HG03108 (cell line): ENCODE data around the gene ENG.
"Not testable (repeated sequence)": the region's sequence is repeated elsewhere in the genome, so short reads cannot be mapped to it uniquely, and the experiment has no call there.

ENCODE experiments used
- ATAC-seq: cut with Tn5 transposase; IDR thresholded peaks from one replicate; pipeline ENCODE4 v1.9.1; 2021; ENCODE audit warnings: moderate library complexity; ENCODE audit not compliant: unreplicated experiment

The ENG gene

DNA sequence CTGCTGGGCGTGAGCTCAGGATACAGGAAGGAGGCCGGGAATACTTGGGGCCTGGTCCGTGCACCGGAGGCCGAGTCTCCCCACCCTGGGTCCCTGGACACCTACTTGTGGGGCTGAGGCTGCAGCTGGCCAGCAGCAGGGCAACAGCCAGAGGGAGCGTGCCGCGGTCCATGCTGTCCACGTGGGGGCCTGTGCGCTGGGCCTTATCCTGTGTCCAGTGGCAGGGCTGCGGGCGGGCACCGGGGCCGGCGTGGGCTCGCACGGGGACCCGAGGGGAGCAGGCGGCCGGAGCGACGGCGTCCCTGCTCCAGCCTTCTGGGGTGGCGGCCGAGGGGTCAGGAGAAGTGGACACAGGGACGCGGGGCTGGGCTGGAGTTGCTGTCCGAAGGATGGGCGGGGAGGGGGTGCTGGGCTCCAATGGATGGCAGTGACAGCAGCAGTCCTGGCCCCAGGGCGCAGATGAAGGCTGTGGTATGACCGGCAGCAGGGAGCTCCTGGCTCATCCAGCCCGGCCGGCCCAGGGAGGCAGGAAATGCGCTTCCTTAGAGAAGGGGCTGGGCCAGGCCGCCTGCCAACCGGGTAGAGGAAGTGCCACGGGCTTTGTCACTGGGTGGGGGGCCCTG lies at the start of gene ENG:
Gene ENG (minus strand): TSS at position 475 of the 623 bp plus-strand sequence. CDS start 303 bp downstream, at position 172.
- no peak for ATAC-seq

DNA sequence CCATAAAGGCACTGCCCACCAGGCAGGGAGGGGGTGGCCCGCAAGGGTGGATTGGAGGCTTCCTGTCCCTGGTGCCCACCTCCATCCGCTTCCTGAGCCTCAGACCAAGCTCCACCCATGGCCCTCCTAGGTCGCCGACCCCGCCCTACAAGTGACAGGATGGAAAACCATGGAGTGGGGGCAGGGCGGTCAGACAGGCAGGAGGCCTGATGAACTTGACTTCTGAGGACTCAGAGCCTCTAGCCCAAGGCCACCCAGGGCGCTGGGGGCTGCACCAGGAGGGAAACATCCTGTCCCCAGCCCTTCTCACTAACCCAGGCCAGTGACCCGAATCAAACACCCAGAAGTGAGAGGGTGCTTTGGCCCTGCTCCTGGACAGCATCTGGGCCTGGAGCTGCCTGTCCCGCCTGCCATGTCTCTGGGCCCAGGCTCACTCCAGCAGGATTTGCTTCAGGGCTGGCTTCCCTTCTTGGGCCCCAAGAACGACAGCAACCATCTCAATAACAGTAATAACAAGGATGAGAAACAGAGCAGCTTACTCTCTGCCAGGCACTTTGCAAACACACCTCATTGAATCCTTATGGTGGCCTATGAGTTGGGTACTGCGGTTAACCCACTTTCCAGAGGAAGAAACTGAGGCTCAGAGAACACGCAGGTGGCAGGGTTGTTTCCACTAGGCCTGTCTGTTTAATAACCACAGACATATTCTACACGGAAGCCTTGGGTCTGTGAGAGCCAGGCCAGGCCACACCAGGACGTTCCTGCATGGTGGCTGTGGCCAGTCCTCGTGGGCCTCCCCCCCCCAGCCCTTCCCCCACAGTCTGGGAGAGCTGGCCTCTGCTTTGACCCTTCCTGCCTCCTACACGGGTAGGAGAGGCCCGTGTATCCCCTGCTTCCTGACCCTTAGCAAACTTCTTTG lies 49.4 kb upstream of the ENG start:
- ATAC-seq, result peak; percentile 33

DNA sequence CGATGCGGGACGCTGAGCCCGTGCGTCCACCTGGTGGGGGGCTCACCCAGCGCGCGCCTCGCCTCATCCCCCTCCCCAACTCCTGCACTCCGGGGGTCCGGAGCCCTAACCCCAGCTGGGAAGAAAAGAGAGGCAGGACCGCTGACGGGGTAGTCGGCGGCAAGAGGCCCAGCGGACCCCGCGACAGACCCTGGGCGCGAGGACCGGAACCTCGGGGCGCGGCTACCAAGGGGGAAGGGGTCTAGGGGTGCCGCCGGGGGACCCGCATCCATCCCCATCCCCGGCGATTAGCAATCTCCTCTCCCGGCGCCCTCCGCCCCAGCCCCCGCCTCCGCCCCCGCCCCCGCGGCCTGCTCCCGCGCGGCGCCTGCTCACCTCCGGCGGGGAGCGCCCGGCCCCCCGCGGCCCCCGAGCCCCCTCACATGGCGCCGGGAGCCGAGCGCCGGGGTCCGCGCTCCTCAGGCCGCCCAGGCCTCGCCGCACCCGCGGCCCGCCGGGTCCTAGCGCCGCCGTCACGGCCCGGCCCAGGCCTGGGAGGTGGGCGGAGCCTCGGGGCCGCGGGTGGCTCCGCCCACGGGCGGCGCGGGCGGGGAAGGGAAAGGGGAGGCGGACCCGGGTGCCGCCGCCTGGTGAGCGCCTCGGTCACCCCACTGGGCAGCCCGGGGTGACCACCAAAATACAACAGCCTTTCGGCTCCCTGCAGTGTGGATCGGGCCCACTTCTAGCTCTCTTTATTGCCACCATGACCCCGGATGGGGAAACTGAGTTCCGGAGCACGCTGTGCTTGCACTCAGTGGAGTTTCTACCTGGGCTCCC lies 44.9 kb upstream of the ENG start, which contains the start of gene ST6GALNAC6:
Gene ST6GALNAC6 (minus strand): TSS at position 476 of the 816 bp plus-strand sequence. CDS start 1,622 bp downstream, outside the sequence.
- peak; percentile 43 for ATAC-seq

DNA sequence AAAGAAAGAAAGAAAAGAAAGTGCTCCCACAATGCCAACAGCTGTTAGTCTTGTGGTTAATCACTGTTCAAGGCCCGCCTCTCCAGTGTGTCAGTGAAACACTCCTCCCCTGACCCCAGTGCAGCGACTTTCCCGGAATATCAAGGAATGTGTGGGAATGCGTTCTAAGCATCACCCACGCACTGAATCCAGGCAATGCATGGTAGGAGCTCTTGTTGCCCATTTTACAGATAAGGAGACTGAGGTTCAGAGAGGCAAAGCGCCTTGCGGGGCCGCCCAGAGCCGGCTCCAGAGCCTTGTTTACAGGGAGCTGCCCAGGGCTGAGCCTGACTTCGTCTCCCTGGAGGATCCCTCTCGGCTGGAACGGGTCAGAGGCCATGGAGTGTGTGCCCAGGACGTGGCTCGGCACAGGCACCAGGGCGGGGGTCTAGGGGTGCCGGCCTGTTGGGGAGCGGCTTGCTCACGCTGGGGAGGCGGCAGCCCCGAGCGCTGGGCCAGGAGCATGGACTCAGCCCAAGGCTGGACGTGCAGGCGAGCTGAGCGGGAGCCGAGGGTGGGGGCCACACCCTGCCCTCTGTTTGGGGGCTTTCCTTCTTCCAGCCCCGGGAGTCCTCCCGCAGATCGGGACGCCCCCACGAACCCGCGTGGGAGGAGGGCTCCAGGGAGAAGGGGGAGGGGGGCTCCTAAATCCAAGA lies 44.1 kb upstream of the ENG start:
- ATAC-seq, result no peak

DNA sequence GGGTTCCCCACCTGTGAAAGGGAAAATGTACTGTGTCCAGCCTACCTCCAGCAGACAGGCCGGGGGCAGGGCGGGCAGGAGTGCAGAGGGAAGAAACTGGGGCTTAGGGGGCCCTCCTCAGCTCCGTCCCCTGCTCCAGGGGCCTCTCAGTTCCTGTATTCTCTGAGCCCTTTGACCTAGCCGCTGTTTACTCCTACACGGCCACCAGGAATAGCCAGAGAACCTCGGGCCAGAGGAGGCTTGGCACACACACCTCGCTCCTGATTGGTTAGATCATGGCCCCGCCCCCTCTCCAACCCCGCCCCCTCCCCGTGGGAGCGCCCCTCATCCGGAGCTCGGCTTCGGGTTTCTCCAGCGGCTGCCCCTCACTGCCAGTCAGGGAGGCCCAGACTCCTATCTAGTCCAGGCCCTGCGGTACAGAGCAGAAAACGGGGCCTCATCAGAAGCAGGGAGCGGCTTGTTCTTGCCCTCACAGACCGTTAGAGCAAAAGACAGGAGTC lies 42.8 kb upstream of the ENG start:
- ATAC-seq, result no peak

DNA sequence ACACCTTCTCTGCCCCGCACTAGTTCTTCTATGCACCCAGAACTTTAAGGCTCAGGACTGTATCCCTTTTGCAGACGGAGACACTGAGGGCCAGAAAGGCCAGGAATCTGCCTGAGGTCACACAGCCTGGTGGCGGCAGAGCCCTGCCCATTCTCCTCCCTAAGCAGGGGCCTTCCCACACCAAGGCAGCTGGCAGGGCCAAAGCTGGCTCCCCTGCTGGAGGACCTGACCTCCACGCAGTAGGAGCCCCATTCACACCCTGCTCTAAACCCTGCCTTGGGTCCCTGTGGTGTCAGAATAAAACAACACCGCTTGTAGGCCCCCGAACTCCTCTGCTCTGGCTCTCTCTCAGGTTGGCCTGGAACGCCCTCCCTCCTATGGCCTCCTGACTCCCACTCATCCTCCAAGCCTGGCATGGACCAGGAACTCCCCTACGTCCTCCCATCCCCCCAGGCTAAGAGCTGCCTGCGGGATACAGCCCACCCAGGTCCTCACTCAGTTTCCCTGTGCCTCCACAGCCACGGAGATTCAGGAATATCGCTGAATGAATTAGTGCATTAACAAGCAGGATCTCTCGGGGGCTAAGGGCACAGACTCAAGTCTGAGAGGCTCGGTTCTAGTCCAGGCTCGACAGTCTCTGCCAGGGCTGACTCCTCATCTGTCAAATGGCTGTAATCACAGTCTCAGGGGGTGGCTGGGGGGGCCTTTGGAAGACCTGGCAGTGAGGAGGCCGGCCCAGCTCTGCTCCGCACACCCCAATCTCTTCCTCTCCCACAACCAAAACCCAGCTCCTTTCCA lies 42.1 kb upstream of the ENG start:
- no peak for ATAC-seq

DNA sequence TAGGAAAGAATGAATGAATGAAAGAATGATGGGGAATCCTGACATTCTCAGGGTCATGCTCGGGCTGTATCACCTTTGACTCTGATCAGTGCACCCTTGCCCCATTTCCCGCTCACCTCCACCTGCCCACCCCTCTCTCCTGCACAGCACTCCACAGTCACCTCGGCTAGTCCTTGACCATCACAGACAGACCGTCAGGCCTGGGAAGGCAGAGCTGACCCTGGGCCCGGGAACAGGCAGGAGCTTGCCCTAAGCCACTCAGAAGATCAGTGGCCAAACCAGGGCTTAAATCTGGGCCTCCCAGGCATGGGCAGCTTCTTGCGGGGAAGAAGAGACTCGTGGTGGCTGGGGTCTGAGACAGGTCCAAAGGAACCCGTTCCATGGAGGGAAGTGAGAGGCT lies 41.4 kb upstream of the ENG start:
- no peak for ATAC-seq

DNA sequence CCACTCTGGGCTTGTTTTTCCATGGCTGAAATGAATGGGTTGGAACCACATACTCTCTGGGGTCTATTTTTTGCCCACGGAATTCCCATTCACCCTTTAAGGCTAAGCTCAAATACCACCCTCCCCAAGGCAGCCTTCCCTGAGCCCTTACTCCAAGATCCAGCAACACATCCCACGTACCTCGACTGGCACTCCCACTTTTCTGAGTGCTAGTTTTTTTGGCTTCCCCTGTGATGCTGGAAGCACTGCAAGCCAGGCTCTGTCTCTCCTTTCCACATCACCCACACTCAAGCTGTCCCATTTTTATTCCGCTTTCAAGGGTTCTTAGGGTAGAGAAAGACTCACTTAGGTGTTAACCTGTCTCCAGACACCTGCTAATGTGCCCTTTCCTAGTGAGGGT lies 38.9 kb upstream of the ENG start:
- no peak for ATAC-seq

DNA sequence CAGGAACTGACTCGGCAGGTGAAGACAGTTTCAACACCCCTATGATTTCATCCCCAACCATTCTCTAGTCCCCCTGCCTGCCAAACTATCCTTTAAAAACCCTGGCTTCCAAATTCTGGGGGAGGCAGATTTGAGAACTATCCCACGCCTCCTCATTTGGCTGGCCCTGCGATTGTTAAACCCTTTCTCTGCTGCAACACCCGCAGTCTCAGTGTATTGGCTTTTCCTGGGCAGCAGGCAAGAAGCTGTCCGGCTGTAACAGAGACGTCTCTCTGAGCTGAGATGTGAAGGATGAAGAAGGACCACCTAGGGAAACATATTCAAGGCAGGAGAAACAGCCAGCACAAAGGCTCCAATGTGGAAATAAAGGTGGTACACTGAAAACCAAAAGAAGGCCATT lies 38.4 kb upstream of the ENG start:
- no peak for ATAC-seq

DNA sequence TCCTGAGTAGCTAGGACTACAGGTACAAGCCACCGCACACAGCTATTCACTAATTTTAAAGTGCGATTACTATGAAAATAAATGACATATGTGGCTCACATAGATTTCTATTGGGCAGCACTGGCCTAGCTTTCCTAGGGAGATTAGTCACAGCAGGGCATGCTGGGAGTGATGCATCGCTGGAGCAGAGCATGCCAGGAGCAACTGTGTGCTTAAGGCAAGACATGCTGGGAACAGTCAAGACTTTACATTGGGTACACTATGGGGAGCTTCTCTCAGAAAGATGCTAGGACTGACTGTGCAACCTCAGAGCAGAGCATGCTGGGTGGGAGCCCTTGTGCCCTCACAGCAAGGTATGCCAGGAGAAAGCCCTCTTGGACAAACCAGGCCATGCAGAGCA lies 35.6 kb upstream of the ENG start:
- no peak for ATAC-seq

DNA sequence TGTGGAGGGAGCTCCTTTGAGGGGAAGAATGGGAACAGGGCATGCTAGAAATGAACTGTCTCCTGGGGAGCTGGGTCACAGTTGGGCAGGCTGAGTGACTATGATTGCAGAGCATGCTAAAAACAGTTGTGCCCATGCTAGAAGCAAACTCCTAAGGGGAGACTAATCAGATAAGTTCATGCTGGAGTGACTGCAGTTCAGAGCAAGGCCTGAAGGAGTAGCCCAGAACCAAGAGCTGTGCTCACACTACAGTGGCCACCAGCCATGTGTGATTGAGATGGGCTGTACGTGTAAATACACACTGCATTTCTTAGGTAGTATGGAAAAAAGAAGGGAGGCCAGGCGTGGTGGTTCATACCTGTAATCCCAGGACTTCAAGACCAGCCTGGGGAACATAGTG lies 33.3 kb upstream of the ENG start:
- ATAC-seq, result no peak

DNA sequence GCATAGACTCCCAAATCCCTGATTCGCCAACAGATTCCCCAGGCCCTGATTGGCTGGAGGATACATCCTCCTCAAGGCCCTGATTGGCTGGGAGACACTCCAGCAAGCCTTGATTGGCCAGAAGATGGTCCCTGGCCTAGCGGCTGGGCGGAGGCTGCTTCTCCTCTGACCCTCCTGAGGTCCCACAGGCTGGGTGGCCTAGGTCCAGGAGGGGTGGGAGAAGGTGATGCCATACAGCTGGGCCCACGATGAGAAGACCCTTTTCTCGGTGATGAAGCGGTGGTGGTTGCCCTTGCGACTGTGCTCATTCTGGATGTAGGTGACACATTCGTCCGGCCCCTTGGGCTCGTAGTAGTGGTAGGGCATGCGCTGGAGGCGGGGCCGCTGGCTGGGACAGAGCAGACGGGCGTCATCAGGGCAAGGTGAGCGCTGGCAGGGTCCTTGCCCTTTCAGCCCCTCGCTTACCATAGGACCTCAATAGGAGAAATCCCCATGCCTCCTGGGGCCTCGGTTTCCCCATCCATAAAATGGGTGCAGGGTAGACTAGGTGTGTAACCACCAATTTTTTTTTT lies 32.0 kb upstream of the ENG start:
- no peak for ATAC-seq

DNA sequence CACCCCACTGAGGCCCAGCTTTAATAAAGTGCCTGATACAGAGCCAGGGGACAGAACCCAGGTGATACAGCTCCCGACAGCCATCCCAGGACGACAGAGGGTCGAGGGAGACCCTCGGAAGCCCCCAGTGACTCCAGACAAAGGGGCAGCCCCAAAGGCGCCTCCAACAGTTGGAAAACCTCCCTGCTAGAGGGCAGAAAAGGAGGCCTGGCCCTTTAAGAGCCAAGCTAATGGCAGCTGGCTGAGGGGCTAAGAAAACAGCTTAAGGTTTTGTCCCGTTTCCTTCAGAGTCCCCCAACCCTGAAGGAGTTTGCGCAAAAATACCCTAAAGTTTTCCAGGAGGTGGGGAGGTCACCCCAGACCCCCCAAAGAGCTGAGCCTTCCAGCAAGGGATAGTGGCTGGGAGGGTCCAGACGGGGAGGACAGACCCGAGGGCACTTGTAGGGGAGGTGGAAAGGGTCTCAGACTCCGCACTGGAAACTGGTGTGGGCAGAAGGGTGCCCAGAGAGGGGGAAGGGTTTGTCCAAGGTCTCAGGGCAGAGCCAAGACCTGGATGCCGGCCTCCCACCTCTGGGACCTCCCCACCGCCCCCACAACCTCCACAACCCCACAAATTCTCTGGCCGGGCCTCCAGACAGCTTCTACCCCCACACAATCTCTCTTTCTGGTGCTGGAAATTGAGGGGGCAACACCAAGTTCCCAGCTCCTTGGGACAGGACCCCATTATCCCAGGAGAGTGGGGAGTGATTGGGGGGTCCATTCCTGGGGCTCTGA lies 31.2 kb upstream of the ENG start:
- no peak for ATAC-seq

DNA sequence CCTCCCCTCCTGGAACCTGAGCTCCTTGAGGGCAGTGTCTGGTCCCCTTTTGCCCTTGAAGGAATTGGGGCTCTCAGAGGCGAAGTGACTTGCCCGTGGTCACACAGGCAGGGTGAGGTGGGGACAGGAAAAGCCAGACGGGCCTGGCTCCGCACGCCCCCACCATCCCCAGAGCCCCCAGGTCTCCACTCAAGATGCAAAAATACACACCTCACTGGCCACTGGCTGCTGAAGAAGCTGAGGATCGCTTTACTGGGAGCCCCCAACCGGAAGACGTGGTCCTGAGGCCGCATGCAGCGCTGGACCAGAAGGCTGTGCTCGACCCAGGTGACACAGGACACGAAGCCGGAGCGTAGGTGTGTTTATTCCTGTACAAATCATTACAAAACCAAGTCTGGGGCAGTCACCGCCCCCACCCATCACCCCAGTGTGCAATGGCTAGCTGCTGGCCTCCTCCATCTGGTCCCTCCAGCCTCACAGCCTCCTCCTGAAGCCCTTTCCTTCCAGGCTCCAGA lies 30.6 kb upstream of the ENG start:
- no peak for ATAC-seq

DNA sequence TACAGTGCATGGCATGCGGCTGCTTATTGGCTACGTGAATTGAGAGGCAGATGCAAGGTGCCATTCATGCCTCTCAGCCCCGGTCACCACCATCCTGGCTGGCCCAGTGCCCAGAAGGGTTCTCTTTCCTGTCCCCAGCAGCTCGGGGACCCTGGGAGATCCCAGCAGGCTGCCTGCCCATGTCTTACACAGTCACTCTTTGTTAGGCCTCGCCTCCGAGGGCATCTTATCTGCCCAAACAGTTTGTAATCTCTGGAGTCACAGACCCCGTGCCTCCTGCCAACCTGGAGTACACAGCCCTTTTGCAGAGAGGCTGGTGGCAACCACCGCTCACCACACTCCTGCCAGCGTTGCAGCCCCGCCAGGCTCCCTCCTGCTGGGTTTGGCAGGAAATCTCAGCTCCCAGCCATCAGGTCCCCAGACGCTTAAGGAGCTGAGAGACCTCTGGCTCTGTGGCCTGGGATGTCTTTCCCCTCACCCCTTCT lies 30.0 kb upstream of the ENG start:
- no peak for ATAC-seq

DNA sequence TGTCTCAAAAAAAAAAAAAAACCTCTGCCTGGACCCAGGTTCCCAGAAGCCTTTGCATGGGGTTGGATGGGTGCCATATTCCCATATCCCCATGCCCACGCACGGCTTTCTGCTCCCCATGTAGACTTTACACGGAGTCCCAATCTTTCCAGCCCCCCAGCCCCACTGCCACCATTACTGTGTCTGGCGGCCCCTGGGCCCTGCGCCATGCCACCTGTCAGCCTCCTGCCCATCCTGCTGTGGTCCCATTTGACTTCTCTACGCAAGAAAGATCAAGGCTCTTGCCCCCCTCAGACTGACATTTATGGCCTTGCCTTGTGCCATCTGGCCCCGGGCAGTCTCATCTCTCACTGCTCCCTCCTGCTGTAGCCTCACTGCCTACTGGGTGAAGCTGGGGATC lies 29.5 kb upstream of the ENG start:
- ATAC-seq, result no peak

DNA sequence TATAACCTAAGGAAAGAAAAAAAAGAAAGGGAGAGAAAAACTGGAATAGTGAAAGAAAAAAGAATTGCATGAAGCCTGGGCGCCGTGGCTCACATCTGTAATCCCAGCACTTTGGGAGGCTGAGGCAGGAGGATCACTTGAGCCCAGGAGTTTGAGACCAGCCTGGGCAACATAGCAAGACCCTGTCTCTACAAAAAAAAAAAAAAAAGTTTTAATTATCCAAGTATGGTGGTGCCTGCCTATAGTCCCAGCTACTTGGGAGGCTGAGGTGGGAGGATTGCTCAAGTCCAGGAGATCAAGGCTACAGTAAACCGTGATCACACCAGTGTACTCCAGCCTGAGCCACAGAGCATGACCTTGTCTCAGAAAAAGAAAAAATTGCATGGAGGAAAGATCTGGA lies 27.3 kb upstream of the ENG start:
- ATAC-seq, result not testable (repeated sequence)

DNA sequence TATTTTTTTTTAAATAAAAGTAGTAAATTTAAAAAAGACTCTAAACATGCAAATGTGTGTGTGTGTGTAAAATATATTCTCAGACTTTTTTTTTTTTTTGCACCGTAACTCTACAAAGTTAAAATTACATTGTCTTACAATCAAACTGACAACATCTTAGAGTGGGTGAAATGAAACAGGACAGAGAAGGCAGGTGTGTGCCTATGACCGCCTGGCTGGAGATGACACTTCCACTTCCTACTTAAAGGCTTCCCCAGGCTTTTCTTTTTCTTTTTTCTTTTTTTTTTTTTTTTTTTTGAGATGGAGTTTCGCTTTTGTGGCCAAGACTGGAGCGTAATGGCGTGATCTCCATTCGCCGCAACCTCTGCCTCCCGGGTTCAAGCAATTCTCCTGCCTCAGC lies 25.7 kb upstream of the ENG start:
- no peak for ATAC-seq
